H1 (cell line): Measurements from ENCODE around the gene LYRM7. TPM values are rescaled to one million over a fixed set of nuclear protein-coding genes. Genes with fewer than 3 reads are reported as not detected.

Experiments used
- CTCF ChIA-PET: fragments of 300-600 bp; sonication (Branson Sonifier 250); formaldehyde crosslinking; loops from one replicate; lab custom pipeline; 2021; ENCODE audit not compliant: partially characterized antibody; lab: Charles Lee
- POLR2A ChIA-PET: fragments of 300-600 bp; sonication (Branson Sonifier 250); formaldehyde crosslinking; loops from one replicate; lab custom pipeline; 2021; ENCODE audit warnings: inconsistent platforms; ENCODE audit not compliant: partially characterized antibody; lab: Charles Lee
- DNase-seq, 2 experiments: peaks; one replicate each; pipeline versions ENCODE4 v3.0.0 to v3.0.0-alpha.2; 2010 to 2022; ENCODE audit warnings: low spot score in 2 of 2, low read depth in 1 of 2, mixed read lengths in 1 of 2
- FAIRE-seq: peaks from 2 replicates; lab custom pipeline; 2011; peaks lifted over from hg19 to GRCh38; lab: Jason Lieb, UNC
- H2AFZ ChIP-seq: 2 replicates; pipeline ENCODE4 v1.8.1; 2012; ENCODE audit warnings: low read length, inconsistent platforms
- H2AK5ac ChIP-seq: 2 replicates; pipeline ENCODE4 v1.6.1; 2013; ENCODE audit warnings: low read depth, low read length
- H2BK120ac ChIP-seq: replicated peaks from 2 replicates; pipeline ENCODE3; 2013; ENCODE audit warnings: low read depth, low read length, inconsistent platforms
- H2BK12ac ChIP-seq: 2 replicates; pipeline ENCODE4 v1.6.1; 2013; ENCODE audit warnings: low read depth, low read length
- H2BK15ac ChIP-seq: 2 replicates; pipeline ENCODE4 v1.6.1; 2013; ENCODE audit warnings: low read length
- H2BK20ac ChIP-seq: 2 replicates; pipeline ENCODE4 v1.6.1; 2013; ENCODE audit warnings: low read length
- H2BK5ac ChIP-seq: 2 replicates; pipeline ENCODE4 v1.6.1; 2013; ENCODE audit warnings: low read depth, low read length
- H3K14ac ChIP-seq: 2 replicates; pipeline ENCODE4 v1.6.1; 2013; ENCODE audit warnings: inconsistent platforms; ENCODE audit not compliant: insufficient read length
- H3K18ac ChIP-seq: 2 replicates; pipeline ENCODE4 v1.6.1; 2013; ENCODE audit warnings: low read length; ENCODE audit errors: extremely low read depth
- H3K23ac ChIP-seq: 2 replicates; pipeline ENCODE4 v1.6.1; 2013; ENCODE audit warnings: inconsistent platforms; ENCODE audit not compliant: insufficient read length
- H3K23me2 ChIP-seq: 2 replicates; pipeline ENCODE4 v1.6.1; 2013; ENCODE audit warnings: low read depth, low read length
- H3K27ac ChIP-seq: 2 replicates; pipeline ENCODE4 v1.6.1; 2011; ENCODE audit warnings: low read depth, low read length, inconsistent platforms
- H3K27me3 ChIP-seq, 4 experiments: replicated peaks in 1 of 4; 1 replicate in 1 of 4; 2 replicates in 3 of 4; pipeline versions ENCODE4 v1.6.1 to v1.8.1; 2011 to 2013; ENCODE audit warnings: low read length in 3 of 4, mild to moderate bottlenecking in 3 of 4, inconsistent platforms in 2 of 4, mixed read lengths in 2 of 4, moderate library complexity in 1 of 4; ENCODE audit not compliant: control insufficient read depth in 3 of 4, insufficient read depth in 3 of 4; ENCODE audit errors: extremely low read depth in 1 of 4
- H3K36me3 ChIP-seq, 4 experiments: 2 replicates each; pipeline versions ENCODE4 v1.6.1 to v1.8.1; 2011 to 2013; ENCODE audit warnings: mild to moderate bottlenecking in 4 of 4, low read length in 3 of 4, moderate library complexity in 2 of 4, control low read depth in 1 of 4, inconsistent platforms in 1 of 4; ENCODE audit not compliant: insufficient read depth in 4 of 4, control insufficient read depth in 2 of 4
- H3K4ac ChIP-seq: replicated peaks from 2 replicates; pipeline ENCODE3; 2013; ENCODE audit warnings: low read length, low read depth, mixed read lengths, inconsistent platforms; ENCODE audit not compliant: insufficient read length
- H3K4me1 ChIP-seq, 4 experiments: replicated peaks in 1 of 4; 1 replicate in 1 of 4; 2 replicates in 3 of 4; pipeline versions ENCODE4 v1.6.1 to v1.8.1; 2011 to 2013; ENCODE audit warnings: low read length in 3 of 4, inconsistent platforms in 2 of 4, mixed read lengths in 1 of 4; ENCODE audit not compliant: insufficient read depth in 4 of 4, control insufficient read depth in 3 of 4
- H3K4me2 ChIP-seq, 2 experiments: 2 replicates each; pipeline versions ENCODE4 v1.6.1 to v1.8.1; 2011 to 2013; ENCODE audit warnings: low read depth in 2 of 2, low read length in 2 of 2, control low read depth in 1 of 2, inconsistent platforms in 1 of 2, mild to moderate bottlenecking in 1 of 2; ENCODE audit not compliant: insufficient read depth in 1 of 2
- H3K4me3 ChIP-seq, 4 experiments: fragments of 200-600, 300-600 bp in 1 of 4; sonication (generic), shearing (Covaris generic), sonication (Bioruptor Twin) in 1 of 4; 2 replicates each; pipeline versions ENCODE4 v1.5.1 to v1.8.1; 2011 to 2016; ENCODE audit warnings: low read length in 4 of 4, low read depth in 3 of 4, control low read depth in 2 of 4, inconsistent platforms in 2 of 4, mild to moderate bottlenecking in 2 of 4, mixed read lengths in 1 of 4, moderate library complexity in 1 of 4; ENCODE audit not compliant: insufficient read depth in 2 of 4; ENCODE audit errors: extremely low read depth in 1 of 4
- H3K56ac ChIP-seq: replicated peaks from 2 replicates; pipeline ENCODE3; 2013; ENCODE audit warnings: low read depth, mild to moderate bottlenecking, mixed read lengths, low read length, inconsistent platforms; ENCODE audit not compliant: insufficient read length
- H3K79me1 ChIP-seq: 2 replicates; pipeline ENCODE4 v1.6.1; 2013; ENCODE audit warnings: low read depth, low read length, control low read depth
- H3K79me2 ChIP-seq, 2 experiments: 2 replicates each; pipeline versions ENCODE4 v1.6.1 to v1.8.1; 2012 to 2013; ENCODE audit warnings: low read length in 2 of 2, mild to moderate bottlenecking in 2 of 2, inconsistent platforms in 1 of 2; ENCODE audit not compliant: insufficient read depth in 2 of 2, control insufficient read depth in 1 of 2
- H3K9ac ChIP-seq, 4 experiments: replicated peaks in 1 of 4; 1 replicate in 1 of 4; 2 replicates in 3 of 4; pipeline versions ENCODE4 v1.6.1 to v1.8.1; 2011 to 2013; ENCODE audit warnings: low read depth in 3 of 4, low read length in 3 of 4, control low read depth in 2 of 4, mild to moderate bottlenecking in 2 of 4, moderate library complexity in 2 of 4, inconsistent platforms in 1 of 4; ENCODE audit errors: extremely low read depth in 1 of 4
- H3K9me3 ChIP-seq, 2 experiments: 2 replicates each; pipeline versions ENCODE4 v1.6.1 to v1.8.1; 2012 to 2013; ENCODE audit warnings: mild to moderate bottlenecking in 2 of 2, moderate library complexity in 2 of 2, control low read depth in 1 of 2, inconsistent platforms in 1 of 2, low read depth in 1 of 2, low read length in 1 of 2, mixed read lengths in 1 of 2; ENCODE audit not compliant: insufficient read depth in 2 of 2
- H4K20me1 ChIP-seq, 2 experiments: replicated peaks in 1 of 2; 2 replicates each; pipeline versions ENCODE3 to v1.8.1; 2011 to 2013; ENCODE audit warnings: inconsistent platforms in 2 of 2, low read length in 2 of 2, mild to moderate bottlenecking in 1 of 2; ENCODE audit not compliant: insufficient read depth in 2 of 2, control insufficient read depth in 1 of 2
- H4K5ac ChIP-seq: 2 replicates; pipeline ENCODE4 v1.6.1; 2013; ENCODE audit warnings: low read length, low read depth, mixed read lengths, inconsistent platforms; ENCODE audit not compliant: insufficient read length
- H4K8ac ChIP-seq: 2 replicates; pipeline ENCODE4 v1.8.0; 2013; ENCODE audit warnings: mild to moderate bottlenecking, moderate library complexity, low read length, inconsistent platforms; ENCODE audit not compliant: insufficient read depth; ENCODE audit errors: extremely low read depth
- H4K91ac ChIP-seq: replicated peaks from 2 replicates; pipeline ENCODE3; 2013; ENCODE audit warnings: low read length, mixed read lengths, inconsistent platforms; ENCODE audit not compliant: insufficient read length
- RBBP5 ChIP-seq: IDR thresholded peaks from 2 replicates; pipeline ENCODE4 v1.7.1; 2012; ENCODE audit warnings: low read depth, mild to moderate bottlenecking, inconsistent platforms, low read length, moderate library complexity, borderline replicate concordance
- RFX5 ChIP-seq: IDR thresholded peaks from 2 replicates; pipeline ENCODE4 v1.6.1; 2011; ENCODE audit warnings: low read depth, low read length, improper control_type of control experiment, borderline replicate concordance
- WGBS, 2 experiments: shearing (Covaris generic) in 1 of 2; methylation state at CpG; one replicate each; pipeline versions ENCODE4 v1.1.6 to v1.1.7; 2013 to 2015; ENCODE audit warnings: low lambda C conversion rate in 2 of 2, mixed read lengths in 2 of 2, inconsistent platforms in 1 of 2, low coverage in 1 of 2, missing lambda C conversion rate in 1 of 2; ENCODE audit not compliant: insufficient replicate concordance in 2 of 2, insufficient coverage in 1 of 2, insufficient read length in 1 of 2; ENCODE audit errors: extremely low coverage in 1 of 2, missing lambda C conversion rate in 1 of 2; 5-methylcytosine and 5-hydroxymethylcytosine counted together
- polyA plus RNA-seq, 7 experiments: library from polyadenylated mRNA; depleted of rRNA in 3 of 7; stranded (reverse) in 5 of 7; unstranded in 2 of 7; fragments of >200 nt in 5 of 7; fragments of 200-250 nt in 2 of 7; gene quantifications; 1 replicate in 5 of 7; 2 replicates in 1 of 7; 4 replicates in 1 of 7; pipeline versions ENCODE4 v1.2.1 to v1.2.3, GENCODE V29; 2011 to 2013; ENCODE audit warnings: missing spikeins in 2 of 7, mixed read lengths in 2 of 7
- total RNA-seq: library from RNA; stranded (reverse); fragmentation: NEBNext Ultra II Directional; extraction: Animal tissue kit (Norgen Biotek cat#: 25700); gene quantifications from 2 replicates; pipeline ENCODE4 v1.2.1, GENCODE V29; 2021

The LYRM7 gene
- total and polyA plus RNA-seq, 2 of the 8 experiments (the other 6 are each of a cell fraction or from before 2014, with no cell fraction given) = 1.9 to 12.6 TPM

DNA sequence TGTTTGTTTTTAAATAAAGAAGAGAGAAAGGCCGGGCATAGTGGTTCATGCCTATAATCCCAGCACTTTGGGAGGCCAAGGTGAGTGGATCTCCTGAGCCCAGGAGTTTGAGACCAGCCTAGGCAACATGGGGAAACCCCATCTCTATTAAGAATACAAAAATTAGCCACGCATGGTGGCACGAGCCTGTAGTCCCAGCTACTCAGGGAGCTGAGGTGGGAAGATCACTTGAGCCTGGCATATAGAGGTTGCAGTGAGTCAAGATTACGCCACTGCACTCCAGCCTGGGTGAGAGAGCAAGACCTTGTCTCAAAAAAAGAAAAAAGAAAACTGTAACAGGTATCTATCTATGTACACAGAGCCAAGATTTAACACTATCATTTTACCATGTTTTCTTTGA lies 58.9 kb downstream of the LYRM7 start:
- Histone ChIP-seq H3K9ac (no peak overlapping the region), H2BK20ac (no peak overlapping the region), H3K18ac (no peak overlapping the region), H3K27ac (no peak overlapping the region), H3K23ac (no peak overlapping the region), H2BK120ac (no peak overlapping the region), H3K4me3 (no peak overlapping the region), H3K79me2 (no peaks in the 10 kb centered on the region), H2BK5ac (no peak overlapping the region), H3K36me3 (no peaks in the 10 kb centered on the region), H4K8ac (no peak overlapping the region), H3K79me1 (no peaks in the 10 kb centered on the region), H2BK12ac (no peak overlapping the region), H3K4ac (no peak overlapping the region), H3K9me3 (no peaks in the 10 kb centered on the region), H2AK5ac (no peak overlapping the region), H3K23me2 (no peaks in the 10 kb centered on the region), H3K27me3 (no peaks in the 10 kb centered on the region), H4K20me1 (no peaks in the 10 kb centered on the region), H3K4me2 (no peak overlapping the region), H4K91ac (no peak overlapping the region), H3K4me1 (peaks cover 0 to 2% (median 0%) of the 10 kb centered on the region in 4 experiments; a peak in 1 of 7 replicates), H2AFZ (no peak overlapping the region), H3K14ac (no peak overlapping the region), H3K56ac (no peak overlapping the region), H2BK15ac (no peak overlapping the region), H4K5ac (no peak overlapping the region)
- POLR2A ChIA-PET = no interaction called here
- no peak for FAIRE-seq
- no peak for DNase-seq
- CTCF ChIA-PET = interaction anchor here (0.6 kb wide), 1 partner anchor 17 kb away, joined by 3 read pairs; no protein-coding TSS in a partner anchor
- WGBS, 2 experiments = 86% methylated on average over 4 of the region's 4 CpGs; no CpG with 5 or more reads in 1 of the 2 experiments
- TF ChIP-seq RFX5 (no peak), RBBP5 (no peak)
